ENCODE data around the gene PID1. TPM values are rescaled to one million over a fixed set of nuclear protein-coding genes. Genes with fewer than 3 reads are reported as not detected.

PID1 gene
- total RNA-seq, 1 donor from 2014 or later = 10.7 TPM

- Histone ChIP-seq H4K20me1 (ENCODE audit: insufficient read depth, low read length) (no peaks in the 10 kb centered on the region), H3K27ac (ENCODE audit: low read depth, low read length) (no peak overlapping the region), H3K27me3 (ENCODE audit: insufficient read depth, low read length) (no peaks in the 10 kb centered on the region), H3K4me3 (ENCODE audit: insufficient read depth, low read depth, low read length) (no peak overlapping the region), H3K9me3 (ENCODE audit: insufficient read depth, low read depth, low read length) (no peaks in the 10 kb centered on the region), H3K4me1 (ENCODE audit: insufficient read depth, low read length) (no peaks in the 10 kb centered on the region), H3K36me3 (ENCODE audit: insufficient read depth, low read length) (no peaks in the 10 kb centered on the region), H3K9ac (ENCODE audit: low read length) (no peak overlapping the region), H3K4me2 (ENCODE audit: low read length) (no peak overlapping the region), H3K79me2 (ENCODE audit: insufficient read depth, low read length) (no peaks in the 10 kb centered on the region), H2AFZ (ENCODE audit: low read depth, low read length) (no peak overlapping the region)
- H3K4me1 Mint-ChIP-seq (ENCODE audit: low read depth, unreplicated experiment) = no peaks in the 10 kb centered on the region
- H3K27me3 Mint-ChIP-seq (ENCODE audit: low read depth, unreplicated experiment) = no peaks in the 10 kb centered on the region
- FAIRE-seq (no peak), DNase-seq (ENCODE audit: low read depth) (no peak)
- TF ChIP-seq EZH2 (IDR thresholded peaks at IDR 0.05; ENCODE audit: insufficient read depth, low read length) = no peak
- TF ChIP-seq, protein P1, sequence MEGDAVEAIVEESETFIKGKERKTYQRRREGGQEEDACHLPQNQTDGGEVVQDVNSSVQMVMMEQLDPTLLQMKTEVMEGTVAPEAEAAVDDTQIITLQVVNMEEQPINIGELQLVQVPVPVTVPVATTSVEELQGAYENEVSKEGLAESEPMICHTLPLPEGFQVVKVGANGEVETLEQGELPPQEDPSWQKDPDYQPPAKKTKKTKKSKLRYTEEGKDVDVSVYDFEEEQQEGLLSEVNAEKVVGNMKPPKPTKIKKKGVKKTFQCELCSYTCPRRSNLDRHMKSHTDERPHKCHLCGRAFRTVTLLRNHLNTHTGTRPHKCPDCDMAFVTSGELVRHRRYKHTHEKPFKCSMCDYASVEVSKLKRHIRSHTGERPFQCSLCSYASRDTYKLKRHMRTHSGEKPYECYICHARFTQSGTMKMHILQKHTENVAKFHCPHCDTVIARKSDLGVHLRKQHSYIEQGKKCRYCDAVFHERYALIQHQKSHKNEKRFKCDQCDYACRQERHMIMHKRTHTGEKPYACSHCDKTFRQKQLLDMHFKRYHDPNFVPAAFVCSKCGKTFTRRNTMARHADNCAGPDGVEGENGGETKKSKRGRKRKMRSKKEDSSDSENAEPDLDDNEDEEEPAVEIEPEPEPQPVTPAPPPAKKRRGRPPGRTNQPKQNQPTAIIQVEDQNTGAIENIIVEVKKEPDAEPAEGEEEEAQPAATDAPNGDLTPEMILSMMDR (IDR thresholded peaks at IDR 0.05; ENCODE audit: insufficient read depth, low read depth, low read length) = no peak
- no peaks in the 10 kb centered on the region for H3K36me3 Mint-ChIP-seq (ENCODE audit: low read depth, unreplicated experiment)
- H3K4me3 Mint-ChIP-seq (ENCODE audit: unreplicated experiment) = no peak overlapping the region
- H3K9me3 Mint-ChIP-seq (ENCODE audit: unreplicated experiment) = no peaks in the 10 kb centered on the region
- H3K27ac Mint-ChIP-seq (ENCODE audit: unreplicated experiment) = no peak overlapping the region
Measured at GRCh38 chr2:229205704-229206103, 65.4 kb downstream of the PID1 start.

- H3K36me3 Mint-ChIP-seq (ENCODE audit: low read depth, unreplicated experiment) = no peaks in the 10 kb centered on the region
- Histone ChIP-seq H3K9me3 (ENCODE audit: insufficient read depth, low read depth, low read length) (no peaks in the 10 kb centered on the region), H3K27me3 (ENCODE audit: insufficient read depth, low read length) (no peaks in the 10 kb centered on the region), H3K4me1 (ENCODE audit: insufficient read depth, low read length) (no peaks in the 10 kb centered on the region), H3K9ac (ENCODE audit: low read length) (no peak overlapping the region), H3K27ac (ENCODE audit: low read depth, low read length) (no peak overlapping the region), H4K20me1 (ENCODE audit: insufficient read depth, low read length) (no peaks in the 10 kb centered on the region), H3K4me3 (ENCODE audit: insufficient read depth, low read depth, low read length) (no peak overlapping the region), H3K36me3 (ENCODE audit: insufficient read depth, low read length) (no peaks in the 10 kb centered on the region), H3K79me2 (ENCODE audit: insufficient read depth, low read length) (no peaks in the 10 kb centered on the region), H3K4me2 (ENCODE audit: low read length) (no peak overlapping the region), H2AFZ (ENCODE audit: low read depth, low read length) (no peak overlapping the region)
- FAIRE-seq (no peak), DNase-seq (ENCODE audit: low read depth) (no peak)
- H3K4me3 Mint-ChIP-seq (ENCODE audit: unreplicated experiment) = no peak overlapping the region
- H3K27me3 Mint-ChIP-seq (ENCODE audit: low read depth, unreplicated experiment) = no peaks in the 10 kb centered on the region
- no peaks in the 10 kb centered on the region for H3K4me1 Mint-ChIP-seq (ENCODE audit: low read depth, unreplicated experiment)
- no peak for TF ChIP-seq EZH2 (IDR thresholded peaks at IDR 0.05; ENCODE audit: insufficient read depth, low read length)
- TF ChIP-seq, protein P1 (IDR thresholded peaks at IDR 0.05; ENCODE audit: insufficient read depth, low read depth, low read length) = no peak
- H3K9me3 Mint-ChIP-seq (ENCODE audit: unreplicated experiment) = no peaks in the 10 kb centered on the region
- no peak overlapping the region for H3K27ac Mint-ChIP-seq (ENCODE audit: unreplicated experiment)
Measured at GRCh38 chr2:229202646-229203045, 68.4 kb downstream of the PID1 start.

DNA sequence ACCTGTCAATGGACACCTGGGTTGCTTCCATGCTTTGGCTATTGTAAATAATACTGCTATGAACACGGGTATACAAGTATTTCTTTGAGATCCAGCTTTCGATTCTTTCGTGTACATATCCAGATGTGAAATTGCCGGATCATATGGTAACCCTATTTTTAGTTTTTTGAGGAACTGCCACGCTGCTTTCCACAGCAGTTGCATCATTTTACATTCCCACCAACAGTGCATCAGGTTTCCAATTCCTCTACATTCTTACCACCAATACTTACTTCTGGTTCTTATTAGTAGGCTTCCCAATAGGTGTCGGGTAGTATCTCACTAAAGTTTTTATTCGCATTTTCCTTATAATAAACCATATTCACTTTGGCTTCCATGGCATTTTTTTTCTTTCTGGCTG, 69.6 kb downstream of the PID1 start:
- no peaks in the 10 kb centered on the region for H3K27me3 ChIP-seq (ENCODE audit: insufficient read depth, low read length)
- no peak overlapping the region for H2AFZ ChIP-seq (ENCODE audit: low read depth, low read length)
- no peaks in the 10 kb centered on the region for H3K36me3 Mint-ChIP-seq (ENCODE audit: low read depth, unreplicated experiment)
- H3K79me2 ChIP-seq (ENCODE audit: insufficient read depth, low read length) = no peaks in the 10 kb centered on the region
- H3K4me2 ChIP-seq (ENCODE audit: low read length) = no peak overlapping the region
- H4K20me1 ChIP-seq (ENCODE audit: insufficient read depth, low read length) = no peaks in the 10 kb centered on the region
- H3K4me1 ChIP-seq (ENCODE audit: insufficient read depth, low read length) = no peaks in the 10 kb centered on the region
- H3K9ac ChIP-seq (ENCODE audit: low read length) = no peak overlapping the region
- no peak overlapping the region for H3K4me3 Mint-ChIP-seq (ENCODE audit: unreplicated experiment)
- H3K9me3 Mint-ChIP-seq (ENCODE audit: unreplicated experiment) = no peaks in the 10 kb centered on the region
- TF ChIP-seq EZH2 (IDR thresholded peaks at IDR 0.05; ENCODE audit: insufficient read depth, low read length) = no peak
- TF ChIP-seq, protein P1 (IDR thresholded peaks at IDR 0.05; ENCODE audit: insufficient read depth, low read depth, low read length) = no peak
- no peak for FAIRE-seq
- no peak overlapping the region for H3K27ac ChIP-seq (ENCODE audit: low read depth, low read length)
- no peaks in the 10 kb centered on the region for H3K36me3 ChIP-seq (ENCODE audit: insufficient read depth, low read length)
- no peaks in the 10 kb centered on the region for H3K27me3 Mint-ChIP-seq (ENCODE audit: low read depth, unreplicated experiment)
- no peak overlapping the region for H3K27ac Mint-ChIP-seq (ENCODE audit: unreplicated experiment)
- DNase-seq (ENCODE audit: low read depth) = no peak
- H3K4me1 Mint-ChIP-seq (ENCODE audit: low read depth, unreplicated experiment) = no peaks in the 10 kb centered on the region
- H3K4me3 ChIP-seq (ENCODE audit: insufficient read depth, low read depth, low read length) = no peak overlapping the region
- no peaks in the 10 kb centered on the region for H3K9me3 ChIP-seq (ENCODE audit: insufficient read depth, low read depth, low read length)
